ENCODE results near the gene PCMT1. TPM values are rescaled to one million over a fixed set of nuclear protein-coding genes. Genes with fewer than 3 reads are reported as not detected.
A peak's percentile ranks its signal among the peaks of the same experiment; 100 is the strongest.

The PCMT1 gene
- total and polyA plus RNA-seq, 2 of the 13 experiments (the other 11 are each of a cell fraction or from before 2014, with no cell fraction given), result 112 to 169 TPM

DNA sequence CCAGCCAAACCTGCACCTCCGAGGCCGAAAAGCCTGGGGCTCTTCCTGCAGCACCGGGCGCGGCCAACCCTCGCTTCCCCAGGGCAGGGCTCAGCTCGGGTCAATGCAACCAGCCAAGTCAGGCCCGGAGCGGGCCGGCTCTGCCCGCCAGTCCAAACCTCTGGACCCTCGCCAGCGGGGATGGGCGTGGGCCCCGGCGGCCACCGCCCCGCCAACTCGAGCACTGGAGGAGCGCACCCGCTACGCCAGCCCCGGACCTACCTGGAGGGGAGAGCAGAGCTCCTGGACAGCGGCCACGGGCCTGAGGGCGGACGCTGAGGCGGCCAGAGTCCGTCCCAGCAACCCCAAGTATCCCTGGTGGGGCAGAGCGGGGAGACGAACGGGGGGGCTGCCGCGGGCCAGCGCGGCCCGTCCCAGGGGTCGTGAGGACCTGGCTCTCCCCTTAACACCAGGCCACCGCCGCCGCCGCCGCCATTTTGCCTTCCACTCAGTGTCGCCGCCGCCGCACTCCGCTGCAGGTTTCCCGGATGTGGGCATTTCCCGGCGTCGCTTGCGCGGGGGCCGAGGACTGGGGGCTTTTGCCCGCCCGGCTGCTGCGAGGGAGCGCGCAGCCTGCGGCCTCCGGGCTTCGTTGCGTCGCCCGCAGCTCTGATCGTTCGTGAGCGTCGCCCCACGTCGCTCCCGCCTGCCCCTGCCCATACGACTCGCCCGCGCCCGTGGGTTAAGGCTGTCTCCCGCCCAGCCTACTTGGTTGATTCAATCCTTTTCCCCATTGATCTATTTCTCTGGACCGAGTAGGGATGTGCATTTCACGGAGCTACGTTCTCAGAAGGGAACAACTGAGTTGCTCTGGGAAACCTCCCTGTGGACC, 31.7 kb upstream of the PCMT1 start, which contains the start of gene LATS1 (continued):
- TF ChIP-seq ZNF687 (CRISPR knock-in tag; IDR thresholded peaks at IDR 0.05) (peak; percentile 99), ZMAT3 (CRISPR knock-in tag; conservative IDR thresholded peaks at IDR 0.05) (peak; percentile 93), MED1 (CRISPR knock-in tag; IDR thresholded peaks at IDR 0.05) (peak; percentile 78), ZNF207 (IDR thresholded peaks at IDR 0.05; ENCODE audit: borderline replicate concordance) (no peak), ZNF770 (CRISPR knock-in tag; IDR thresholded peaks at IDR 0.05) (no peak; the same call in 1 of the 2 replicates), SP5 (CRISPR knock-in tag; IDR thresholded peaks at IDR 0.05; ENCODE audit: borderline replicate concordance, low read depth) (peak; percentile 55), ZNF17 (CRISPR knock-in tag; IDR thresholded peaks at IDR 0.05) (no peak), NFE2 (CRISPR knock-in tag; IDR thresholded peaks at IDR 0.05) (no peak), AGO1 (IDR thresholded peaks at IDR 0.05; ENCODE audit: low read depth, low read length, poor library complexity, severe bottlenecking) (no peak), SNAI1 (CRISPR knock-in tag; IDR thresholded peaks at IDR 0.05; ENCODE audit: borderline replicate concordance) (peak; percentile 82; the same call in 1 of the 2 replicates), RBM39 (IDR thresholded peaks at IDR 0.05; ENCODE audit: low read depth, low read length, poor library complexity, severe bottlenecking) (peak; percentile 98), HNRNPH1 (optimal IDR thresholded peaks at IDR 0.05; ENCODE audit: low read depth, low read length) (no peak), RXRB (CRISPR knock-in tag; IDR thresholded peaks at IDR 0.05; ENCODE audit: borderline replicate concordance) (peak; percentile 69)
- TF ChIP-seq, protein P1, sequence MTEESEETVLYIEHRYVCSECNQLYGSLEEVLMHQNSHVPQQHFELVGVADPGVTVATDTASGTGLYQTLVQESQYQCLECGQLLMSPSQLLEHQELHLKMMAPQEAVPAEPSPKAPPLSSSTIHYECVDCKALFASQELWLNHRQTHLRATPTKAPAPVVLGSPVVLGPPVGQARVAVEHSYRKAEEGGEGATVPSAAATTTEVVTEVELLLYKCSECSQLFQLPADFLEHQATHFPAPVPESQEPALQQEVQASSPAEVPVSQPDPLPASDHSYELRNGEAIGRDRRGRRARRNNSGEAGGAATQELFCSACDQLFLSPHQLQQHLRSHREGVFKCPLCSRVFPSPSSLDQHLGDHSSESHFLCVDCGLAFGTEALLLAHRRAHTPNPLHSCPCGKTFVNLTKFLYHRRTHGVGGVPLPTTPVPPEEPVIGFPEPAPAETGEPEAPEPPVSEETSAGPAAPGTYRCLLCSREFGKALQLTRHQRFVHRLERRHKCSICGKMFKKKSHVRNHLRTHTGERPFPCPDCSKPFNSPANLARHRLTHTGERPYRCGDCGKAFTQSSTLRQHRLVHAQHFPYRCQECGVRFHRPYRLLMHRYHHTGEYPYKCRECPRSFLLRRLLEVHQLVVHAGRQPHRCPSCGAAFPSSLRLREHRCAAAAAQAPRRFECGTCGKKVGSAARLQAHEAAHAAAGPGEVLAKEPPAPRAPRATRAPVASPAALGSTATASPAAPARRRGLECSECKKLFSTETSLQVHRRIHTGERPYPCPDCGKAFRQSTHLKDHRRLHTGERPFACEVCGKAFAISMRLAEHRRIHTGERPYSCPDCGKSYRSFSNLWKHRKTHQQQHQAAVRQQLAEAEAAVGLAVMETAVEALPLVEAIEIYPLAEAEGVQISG (CRISPR knock-in tag; IDR thresholded peaks at IDR 0.05), result peak; percentile 94
- TF ChIP-seq, protein P2, sequence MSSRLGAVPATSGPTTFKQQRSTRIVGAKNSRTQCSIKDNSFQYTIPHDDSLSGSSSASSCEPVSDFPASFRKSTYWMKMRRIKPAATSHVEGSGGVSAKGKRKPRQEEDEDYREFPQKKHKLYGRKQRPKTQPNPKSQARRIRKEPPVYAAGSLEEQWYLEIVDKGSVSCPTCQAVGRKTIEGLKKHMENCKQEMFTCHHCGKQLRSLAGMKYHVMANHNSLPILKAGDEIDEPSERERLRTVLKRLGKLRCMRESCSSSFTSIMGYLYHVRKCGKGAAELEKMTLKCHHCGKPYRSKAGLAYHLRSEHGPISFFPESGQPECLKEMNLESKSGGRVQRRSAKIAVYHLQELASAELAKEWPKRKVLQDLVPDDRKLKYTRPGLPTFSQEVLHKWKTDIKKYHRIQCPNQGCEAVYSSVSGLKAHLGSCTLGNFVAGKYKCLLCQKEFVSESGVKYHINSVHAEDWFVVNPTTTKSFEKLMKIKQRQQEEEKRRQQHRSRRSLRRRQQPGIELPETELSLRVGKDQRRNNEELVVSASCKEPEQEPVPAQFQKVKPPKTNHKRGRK (CRISPR knock-in tag; IDR thresholded peaks at IDR 0.05), result 0 out of 2 replicates have a peak, but pooled peaks have one; percentile 27
